GM23338 (cell line): ENCODE results near the gene VAPA.

Experiments used
- CTCF ChIP-seq, 2 experiments: fragments of 200-600 bp in 1 of 2; sonication (generic) in 1 of 2; conservative IDR thresholded peaks; 2 replicates each; pipeline versions ENCODE4 v1.5.1 to v1.6.1; 2016 to 2017; ENCODE audit warnings: antibody characterized with exemption in 2 of 2, low read depth in 2 of 2, mild to moderate bottlenecking in 2 of 2, moderate library complexity in 1 of 2
- EZH2 ChIP-seq: fragments of 200-600 bp; sonication (generic); IDR thresholded peaks from one replicate; pipeline ENCODE4 v1.8.0; 2017; ENCODE audit warnings: antibody characterized with exemption, mild to moderate bottlenecking, low read depth; ENCODE audit not compliant: unreplicated experiment
- TF ChIP-seq, protein P1 (sequence below): IDR thresholded peaks from one replicate; pipeline ENCODE4 v1.6.1; 2018; ENCODE audit warnings: antibody characterized with exemption; ENCODE audit not compliant: unreplicated experiment

DNA sequence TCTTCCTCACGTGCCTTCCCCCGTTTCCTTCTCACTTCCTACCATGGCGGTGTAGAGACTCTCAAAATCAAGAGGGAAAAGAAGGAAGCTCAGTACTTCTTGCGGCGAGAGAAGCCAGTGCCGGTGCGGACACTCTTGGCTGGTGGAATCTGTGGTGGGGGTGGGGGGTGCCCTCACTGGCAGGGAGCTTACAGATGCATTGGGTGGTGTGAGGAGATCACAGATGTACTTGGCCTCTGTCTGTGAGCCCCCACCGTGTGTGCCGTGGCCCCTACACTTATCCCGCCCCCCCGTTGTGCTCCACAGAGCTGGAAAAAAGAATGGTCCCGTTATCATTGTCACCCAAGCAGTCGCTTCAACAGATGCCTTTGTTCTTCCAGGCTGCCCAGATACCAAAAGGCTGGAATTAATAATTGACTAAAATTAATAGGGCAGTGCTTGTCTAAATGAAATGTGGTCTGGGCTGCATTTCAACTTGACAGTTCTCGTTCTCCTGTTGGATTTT is 79.8 kb downstream of the VAPA start:
- TF ChIP-seq CTCF (conservative IDR thresholded peaks at IDR 0.05; ENCODE audit: low read depth in 2 of 2) = no peak
- TF ChIP-seq EZH2 = no peak
- TF ChIP-seq, protein P1, sequence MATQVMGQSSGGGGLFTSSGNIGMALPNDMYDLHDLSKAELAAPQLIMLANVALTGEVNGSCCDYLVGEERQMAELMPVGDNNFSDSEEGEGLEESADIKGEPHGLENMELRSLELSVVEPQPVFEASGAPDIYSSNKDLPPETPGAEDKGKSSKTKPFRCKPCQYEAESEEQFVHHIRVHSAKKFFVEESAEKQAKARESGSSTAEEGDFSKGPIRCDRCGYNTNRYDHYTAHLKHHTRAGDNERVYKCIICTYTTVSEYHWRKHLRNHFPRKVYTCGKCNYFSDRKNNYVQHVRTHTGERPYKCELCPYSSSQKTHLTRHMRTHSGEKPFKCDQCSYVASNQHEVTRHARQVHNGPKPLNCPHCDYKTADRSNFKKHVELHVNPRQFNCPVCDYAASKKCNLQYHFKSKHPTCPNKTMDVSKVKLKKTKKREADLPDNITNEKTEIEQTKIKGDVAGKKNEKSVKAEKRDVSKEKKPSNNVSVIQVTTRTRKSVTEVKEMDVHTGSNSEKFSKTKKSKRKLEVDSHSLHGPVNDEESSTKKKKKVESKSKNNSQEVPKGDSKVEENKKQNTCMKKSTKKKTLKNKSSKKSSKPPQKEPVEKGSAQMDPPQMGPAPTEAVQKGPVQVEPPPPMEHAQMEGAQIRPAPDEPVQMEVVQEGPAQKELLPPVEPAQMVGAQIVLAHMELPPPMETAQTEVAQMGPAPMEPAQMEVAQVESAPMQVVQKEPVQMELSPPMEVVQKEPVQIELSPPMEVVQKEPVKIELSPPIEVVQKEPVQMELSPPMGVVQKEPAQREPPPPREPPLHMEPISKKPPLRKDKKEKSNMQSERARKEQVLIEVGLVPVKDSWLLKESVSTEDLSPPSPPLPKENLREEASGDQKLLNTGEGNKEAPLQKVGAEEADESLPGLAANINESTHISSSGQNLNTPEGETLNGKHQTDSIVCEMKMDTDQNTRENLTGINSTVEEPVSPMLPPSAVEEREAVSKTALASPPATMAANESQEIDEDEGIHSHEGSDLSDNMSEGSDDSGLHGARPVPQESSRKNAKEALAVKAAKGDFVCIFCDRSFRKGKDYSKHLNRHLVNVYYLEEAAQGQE = no peak
